Memory B cell (primary cell): ENCODE data around the gene IL21.
A peak's percentile ranks its signal among the peaks of the same experiment; 100 is the strongest.
"Not testable (repeated sequence)": the region's sequence is repeated elsewhere in the genome, so short reads cannot be mapped to it uniquely, and the experiment has no call there.

ENCODE experiments used
- ATAC-seq: fragments of 150-1000 bp; cut with Tn5 transposase; 2 replicates; pipeline ENCODE4 v1.10.0; 2021; ENCODE audit warnings: low read depth, mild to moderate bottlenecking, moderate library complexity
- DNase-seq, 2 donors: peaks; one replicate each; pipeline ENCODE4 v3.0.0; 2022; ENCODE audit warnings: low spot score in 2 of 2
- H3K27ac Mint-ChIP-seq: one replicate; pipeline ENCODE4 v1.8.0; 2022; ENCODE audit warnings: mild to moderate bottlenecking, moderate library complexity, mixed read lengths
- H3K27me3 Mint-ChIP-seq: one replicate; pipeline ENCODE4 v1.8.0; 2022; ENCODE audit warnings: mixed read lengths
- H3K36me3 Mint-ChIP-seq: one replicate; pipeline ENCODE4 v1.8.0; 2022; ENCODE audit warnings: mild to moderate bottlenecking, mixed read lengths
- H3K4me1 Mint-ChIP-seq: one replicate; pipeline ENCODE4 v1.8.0; 2022; ENCODE audit warnings: mixed read lengths
- H3K4me3 Mint-ChIP-seq: one replicate; pipeline ENCODE4 v1.8.0; 2022; ENCODE audit warnings: mild to moderate bottlenecking, moderate library complexity, mixed read lengths
- H3K9me3 Mint-ChIP-seq: one replicate; pipeline ENCODE4 v1.8.0; 2022; ENCODE audit warnings: mixed read lengths

Gene IL21

DNA sequence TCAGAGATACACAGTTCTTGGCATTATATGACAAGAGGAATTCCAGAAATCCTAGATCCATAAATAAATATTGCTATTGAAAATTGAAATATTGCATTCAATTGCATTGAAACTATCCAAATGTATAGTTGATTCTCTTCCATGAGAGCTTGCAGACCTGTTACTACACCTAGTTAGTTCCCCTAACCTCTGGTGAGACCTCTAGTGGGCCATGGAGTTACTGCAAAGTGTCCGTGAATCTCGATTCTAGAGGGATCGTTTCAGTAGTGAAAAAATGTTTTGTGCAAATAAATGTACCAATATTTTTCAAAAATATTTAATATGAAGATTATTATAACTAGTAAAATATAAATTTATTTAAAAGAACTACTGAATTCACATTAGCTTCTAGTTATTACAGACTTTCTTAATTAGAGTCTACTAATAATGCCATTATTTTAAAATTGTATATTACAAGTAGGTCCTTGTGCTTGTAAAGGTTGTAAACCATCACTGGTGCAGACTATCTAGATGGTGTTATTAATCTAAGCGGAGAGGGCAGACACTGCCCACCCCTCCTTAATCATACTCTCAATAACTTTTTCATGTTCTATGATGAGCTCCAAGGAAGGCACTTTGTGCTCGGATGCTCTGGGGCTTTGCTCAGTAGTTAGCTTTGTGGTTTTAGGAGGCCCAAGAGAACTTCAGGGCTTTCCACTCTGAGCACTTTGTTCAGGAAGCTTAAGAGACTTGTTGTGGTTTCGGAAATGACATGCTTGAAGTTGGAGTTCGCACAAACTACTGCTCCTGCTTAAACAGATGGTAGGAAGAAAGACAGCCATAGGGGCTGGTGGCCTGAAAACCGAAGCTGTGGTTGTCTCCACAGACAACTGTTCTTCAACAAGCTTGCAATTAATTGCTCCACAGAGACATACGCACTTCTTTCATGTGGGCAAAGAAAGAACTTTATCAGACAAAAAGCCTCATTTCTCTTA lies 42.8 kb downstream of the IL21 start:
- H3K27me3 Mint-ChIP-seq: peaks cover 11% of the 10 kb centered on the region

DNA sequence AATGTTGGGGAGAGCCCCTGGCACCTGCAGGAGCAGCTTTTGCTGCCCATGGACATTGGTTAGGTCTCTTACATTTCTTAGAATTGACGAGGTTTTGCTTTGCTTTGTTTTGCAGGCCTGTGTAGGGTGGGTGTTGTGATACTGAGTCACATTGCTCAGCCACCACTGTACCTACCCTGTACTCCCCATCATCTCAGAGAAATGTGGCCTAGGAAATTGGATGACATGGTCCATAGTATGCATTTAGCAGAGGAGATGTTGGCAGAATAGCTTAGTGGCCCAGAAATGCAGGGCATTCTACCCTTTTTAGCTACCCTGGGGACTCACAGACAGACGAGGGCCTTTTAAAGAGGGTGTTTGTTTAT lies 43.7 kb downstream of the IL21 start:
- Mint-ChIP-seq H3K9me3 (no peaks in the 10 kb centered on the region), H3K4me1 (no peaks in the 10 kb centered on the region), H3K27me3 (peaks cover 6% of the 10 kb centered on the region), H3K36me3 (no peaks in the 10 kb centered on the region), H3K4me3 (no peak overlapping the region), H3K27ac (no peak overlapping the region)
- DNase-seq (no peak), ATAC-seq (no peak)

More for the DNA sequence above, 42.8 kb downstream of the IL21 start:
- Mint-ChIP-seq H3K4me3 (no peak overlapping the region), H3K9me3 (no peaks in the 10 kb centered on the region), H3K4me1 (no peaks in the 10 kb centered on the region), H3K27ac (no peak overlapping the region), H3K36me3 (no peaks in the 10 kb centered on the region)
- ATAC-seq (peak; percentile 52), DNase-seq (peak; percentile 23 to 26)

DNA sequence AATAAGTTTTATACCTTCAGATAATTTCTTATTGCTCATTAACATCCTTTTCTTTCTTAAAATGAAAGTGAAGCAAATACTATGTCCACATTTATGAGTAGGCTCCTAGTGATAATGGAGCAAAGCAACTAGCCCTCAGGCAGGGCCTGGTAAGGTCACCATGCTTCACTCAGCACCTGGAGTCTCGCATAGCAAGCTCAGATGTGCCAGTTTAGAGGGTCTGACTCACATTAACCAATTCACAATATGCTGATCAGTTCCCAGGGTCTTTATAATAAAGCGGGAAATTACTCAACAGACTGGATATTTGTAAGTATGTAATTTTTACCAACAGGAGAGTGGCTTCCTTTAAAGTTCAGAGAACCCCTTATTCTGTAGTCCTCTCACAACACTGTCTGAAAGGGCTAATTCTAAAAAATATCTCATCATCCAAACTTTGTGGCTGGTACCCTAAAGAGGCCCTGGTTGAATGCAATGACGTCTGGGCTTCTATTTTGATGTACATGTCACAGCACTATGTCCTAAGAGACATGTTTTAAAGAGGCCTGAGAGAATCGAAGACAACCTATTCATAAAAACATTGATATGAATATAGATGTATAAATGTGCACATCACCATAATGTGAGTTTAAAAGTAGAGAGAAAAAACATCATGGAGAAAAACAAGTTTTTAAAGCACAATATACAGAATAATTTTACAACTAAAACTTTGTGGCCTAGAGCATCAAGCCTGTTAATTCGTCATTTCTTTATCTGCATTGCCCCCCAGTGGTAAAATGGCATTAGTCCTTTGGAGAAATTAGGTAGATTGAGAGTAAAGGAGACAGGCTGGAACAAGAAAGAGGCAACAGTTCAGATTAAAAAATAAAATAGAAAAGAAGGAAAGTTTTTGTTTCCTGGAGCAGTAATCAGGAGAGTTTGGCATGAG lies 44.3 kb downstream of the IL21 start:
- ATAC-seq: no peak
- no peak for DNase-seq
- no peaks in the 10 kb centered on the region for H3K36me3 Mint-ChIP-seq

DNA sequence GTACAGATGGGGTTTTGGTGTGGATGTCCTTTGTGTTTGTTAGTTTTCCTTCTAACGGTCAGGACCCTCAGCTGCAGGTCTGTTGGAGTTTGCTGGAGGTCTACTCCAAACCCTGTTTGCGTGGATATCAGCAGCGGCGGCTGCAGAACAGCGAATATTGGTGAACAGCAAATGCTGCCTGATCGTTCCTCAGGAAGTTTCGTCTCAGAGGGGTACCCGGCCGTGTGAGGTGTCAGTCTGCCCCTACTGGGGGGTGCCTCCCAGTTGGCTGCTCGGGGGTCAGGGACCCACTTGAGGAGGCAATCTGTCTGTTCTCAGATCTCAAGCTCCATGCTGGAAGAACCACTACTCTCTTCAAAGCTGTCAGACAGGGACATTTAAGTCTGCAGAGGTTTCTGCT lies 46.5 kb downstream of the IL21 start:
- not testable (repeated sequence) for H3K27me3 Mint-ChIP-seq, H3K4me1 Mint-ChIP-seq, H3K4me3 Mint-ChIP-seq, H3K36me3 Mint-ChIP-seq, ATAC-seq, DNase-seq, H3K9me3 Mint-ChIP-seq, H3K27ac Mint-ChIP-seq

More for the DNA sequence above, 44.3 kb downstream of the IL21 start:
- no peak overlapping the region for H3K4me3 Mint-ChIP-seq
- H3K9me3 Mint-ChIP-seq: no peaks in the 10 kb centered on the region
- peaks cover 6% of the 10 kb centered on the region for H3K27me3 Mint-ChIP-seq
- no peak overlapping the region for H3K27ac Mint-ChIP-seq
- H3K4me1 Mint-ChIP-seq: no peaks in the 10 kb centered on the region

DNA sequence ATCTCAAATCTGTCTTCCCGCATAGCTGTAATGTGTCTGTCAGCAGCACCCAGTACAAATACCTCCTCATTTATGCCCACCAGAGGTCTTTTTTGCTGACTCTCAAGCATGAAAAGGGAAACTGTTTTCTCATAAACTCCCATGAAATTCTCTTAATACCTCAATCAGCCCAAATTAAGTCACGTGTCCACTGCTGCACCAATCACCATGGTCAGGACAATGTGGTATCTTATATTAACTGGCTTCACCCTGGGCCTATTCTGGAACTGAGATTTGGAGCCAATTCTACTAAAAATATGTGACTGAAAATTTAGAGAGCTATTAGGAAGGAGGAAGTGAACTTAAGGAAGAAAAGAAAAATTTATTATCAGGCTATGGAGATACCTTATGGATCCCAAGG lies 58.4 kb downstream of the IL21 start:
- no peak overlapping the region for H3K4me3 Mint-ChIP-seq
- H3K4me1 Mint-ChIP-seq: no peaks in the 10 kb centered on the region
- H3K36me3 Mint-ChIP-seq: no peaks in the 10 kb centered on the region
- peaks cover 4% of the 10 kb centered on the region for H3K9me3 Mint-ChIP-seq
- no peaks in the 10 kb centered on the region for H3K27me3 Mint-ChIP-seq
- ATAC-seq: no peak
- no peak overlapping the region for H3K27ac Mint-ChIP-seq
- DNase-seq: no peak
